ENCODE measurements around the gene IFNAR1. TPM values are rescaled to one million over a fixed set of nuclear protein-coding genes. Genes with fewer than 3 reads are reported as not detected.

Gene IFNAR1
- total and polyA plus RNA-seq, 2 of the 4 experiments (the other 2 are of a cell fraction): 7.8 to 9.9 TPM

DNA sequence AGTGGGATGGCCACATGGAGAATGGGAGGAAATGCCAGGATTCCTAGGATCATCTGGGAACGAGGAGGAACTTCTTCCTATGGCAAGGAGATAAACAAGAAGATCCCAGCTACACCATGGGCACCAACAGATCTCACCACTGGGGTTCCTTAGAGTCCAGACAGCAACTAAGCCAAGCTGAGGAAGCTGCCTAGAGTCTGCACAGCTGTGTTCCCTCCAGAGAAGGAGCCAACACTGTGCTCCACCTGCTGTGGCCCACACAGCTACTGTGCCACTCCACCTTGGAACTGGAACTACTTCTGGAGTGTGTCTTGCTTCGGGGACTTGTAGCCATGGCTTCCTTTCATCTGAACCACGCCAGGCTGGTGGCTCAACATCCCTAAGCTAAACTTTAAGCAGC, 6.0 kb downstream of the IFNAR1 start (continued):
- TF ChIP-seq, protein P1, sequence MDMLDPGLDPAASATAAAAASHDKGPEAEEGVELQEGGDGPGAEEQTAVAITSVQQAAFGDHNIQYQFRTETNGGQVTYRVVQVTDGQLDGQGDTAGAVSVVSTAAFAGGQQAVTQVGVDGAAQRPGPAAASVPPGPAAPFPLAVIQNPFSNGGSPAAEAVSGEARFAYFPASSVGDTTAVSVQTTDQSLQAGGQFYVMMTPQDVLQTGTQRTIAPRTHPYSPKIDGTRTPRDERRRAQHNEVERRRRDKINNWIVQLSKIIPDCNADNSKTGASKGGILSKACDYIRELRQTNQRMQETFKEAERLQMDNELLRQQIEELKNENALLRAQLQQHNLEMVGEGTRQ (IDR thresholded peaks at IDR 0.05; ENCODE audit: low read depth, low read length): no peak
- TF ChIP-seq FOS (IDR thresholded peaks at IDR 0.05; ENCODE audit: low read depth, low read length) (no peak), MAFK (IDR thresholded peaks at IDR 0.05; ENCODE audit: low read depth, low read length) (no peak), RFX5 (IDR thresholded peaks at IDR 0.05; ENCODE audit: low read depth, low read length) (no peak)

DNA sequence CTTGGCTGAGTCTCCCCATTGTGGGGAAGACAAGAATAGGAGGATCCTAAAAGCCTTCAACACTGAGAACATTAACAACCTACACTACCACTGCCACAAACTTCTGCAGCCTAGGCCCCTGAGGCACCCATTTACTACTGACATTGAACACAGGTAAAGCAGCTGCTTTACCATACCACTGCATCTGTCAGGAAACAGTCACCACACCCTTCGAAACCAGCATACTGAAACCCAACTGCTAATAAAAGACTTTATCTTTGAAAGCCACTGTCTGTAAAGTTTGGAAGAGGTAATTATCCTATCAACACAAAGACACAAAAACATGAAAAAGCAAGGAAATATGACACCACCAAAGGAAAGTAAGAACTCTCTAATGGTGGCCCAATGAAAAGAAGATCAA, 7.4 kb downstream of the IFNAR1 start:
- ChIA-PET CTCF (interaction anchor here (1.0 kb wide), 1 partner anchor 29 kb away, joined by 4 read pairs; no protein-coding TSS in a partner anchor), POLR2A (ENCODE audit: unreplicated experiment) (no interaction called here)
- no peak overlapping the region for H3K14ac ChIP-seq (replicated peaks; ENCODE audit: low read depth, low read length)
- no peak overlapping the region for H2AK9ac ChIP-seq (replicated peaks; ENCODE audit: low read depth, low read length, poor library complexity)
- ATAC-seq (ENCODE audit: low read depth): no peak
- H2AFZ ChIP-seq (replicated peaks; ENCODE audit: low read length, poor library complexity): no peak overlapping the region
- no peak overlapping the region for H3K4ac ChIP-seq (ENCODE audit: low read depth, low read length)
- no peak overlapping the region for H2BK15ac ChIP-seq (ENCODE audit: low read depth, low read length)
- no peaks in the 10 kb centered on the region for H3K4me1 ChIP-seq (ENCODE audit: control insufficient read depth, insufficient read depth, low read length)
- no peak overlapping the region for H2BK5ac ChIP-seq (ENCODE audit: low read depth, low read length, poor library complexity, severe bottlenecking)
- H4K8ac ChIP-seq (ENCODE audit: low read depth in 2 of 2, low read length in 2 of 2): no peak overlapping the region
- no TSS peak for BruUV-seq (replicated peaks)
- peaks cover 12% of the 10 kb centered on the region for H3K36me3 ChIP-seq (ENCODE audit: control insufficient read depth, insufficient read depth, low read length)
- H4K20me1 ChIP-seq (ENCODE audit: insufficient read depth, low read length): peaks cover 19% of the 10 kb centered on the region
- no peak for DNase-seq
- in situ Hi-C loops (cut with MboI; ENCODE audit: low sequenced_read_pairs): no loop called here
- H2BK20ac ChIP-seq (ENCODE audit: low read depth, low read length): no peak overlapping the region
- H3K9me3 ChIP-seq (ENCODE audit: control insufficient read depth, insufficient read depth, low read length): 0 out of 2 replicates have a peak, but pooled peaks cover 2% of the 10 kb centered on the region
- H2BK120ac ChIP-seq (ENCODE audit: low read depth, low read length): no peak overlapping the region
- no peaks in the 10 kb centered on the region for H3K27me3 ChIP-seq (ENCODE audit: control insufficient read depth, insufficient read depth, low read length)
- no peak overlapping the region for H3K9ac ChIP-seq (ENCODE audit: low read depth, low read length)
- no peak overlapping the region for H4K91ac ChIP-seq (ENCODE audit: insufficient read depth, low read depth, low read length)
- H3K79me1 ChIP-seq (ENCODE audit: low read depth in 1 of 2, low read length in 2 of 2): peaks cover 43 to 52% of the 10 kb centered on the region in 2 experiments
- dilution Hi-C loops (cut with HindIII; ENCODE audit: low sequenced_read_pairs, unreplicated experiment): no loop called here
- no peak overlapping the region for H2AK5ac ChIP-seq (ENCODE audit: low read depth, low read length)
- H3K4me3 ChIP-seq (ENCODE audit: insufficient read depth, low read depth, low read length): no peak overlapping the region
- no peak overlapping the region for H3K56ac ChIP-seq (ENCODE audit: extremely low read depth, insufficient read depth, low read length)
- no CpG with 5 or more reads among the region's 1 CpG for WGBS, 2 experiments (ENCODE audit: extremely low coverage in 2 of 2, insufficient read length in 1 of 2)
- intact Hi-C loops (cut with micrococcal nuclease): no loop called here
- peaks cover 8% of the 10 kb centered on the region; the same call in 1 of the 2 replicates for H3K9me1 ChIP-seq (ENCODE audit: insufficient read depth, low read length)
- no peak overlapping the region for H3K23ac ChIP-seq (ENCODE audit: low read depth, low read length)
- H3K4me2 ChIP-seq (ENCODE audit: low read depth, low read length): no peak overlapping the region
- H3K27ac ChIP-seq (ENCODE audit: insufficient read depth, low read length): no peak overlapping the region
- TF ChIP-seq NFE2L2 (IDR thresholded peaks at IDR 0.05; ENCODE audit: low read depth, low read length): no peak
- TF ChIP-seq, protein P2, sequence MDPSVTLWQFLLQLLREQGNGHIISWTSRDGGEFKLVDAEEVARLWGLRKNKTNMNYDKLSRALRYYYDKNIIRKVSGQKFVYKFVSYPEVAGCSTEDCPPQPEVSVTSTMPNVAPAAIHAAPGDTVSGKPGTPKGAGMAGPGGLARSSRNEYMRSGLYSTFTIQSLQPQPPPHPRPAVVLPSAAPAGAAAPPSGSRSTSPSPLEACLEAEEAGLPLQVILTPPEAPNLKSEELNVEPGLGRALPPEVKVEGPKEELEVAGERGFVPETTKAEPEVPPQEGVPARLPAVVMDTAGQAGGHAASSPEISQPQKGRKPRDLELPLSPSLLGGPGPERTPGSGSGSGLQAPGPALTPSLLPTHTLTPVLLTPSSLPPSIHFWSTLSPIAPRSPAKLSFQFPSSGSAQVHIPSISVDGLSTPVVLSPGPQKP (IDR thresholded peaks at IDR 0.05; ENCODE audit: borderline replicate concordance, low read depth, low read length): no peak
- TF ChIP-seq MXI1 (IDR thresholded peaks at IDR 0.05; ENCODE audit: borderline replicate concordance, low read depth, low read length): no peak
- no peak for TF ChIP-seq RFX5 (IDR thresholded peaks at IDR 0.05; ENCODE audit: low read depth, low read length)
- TF ChIP-seq CHD1 (IDR thresholded peaks at IDR 0.05; ENCODE audit: low read depth, low read length): no peak
- TF ChIP-seq CEBPB (IDR thresholded peaks at IDR 0.05; ENCODE audit: low read depth, low read length): no peak
- TF ChIP-seq POLR2A (IDR thresholded peaks at IDR 0.05; ENCODE audit: low read depth, low read length): no peak
- no peak for TF ChIP-seq BHLHE40 (IDR thresholded peaks at IDR 0.05; ENCODE audit: low read depth, low read length)
- TF ChIP-seq, protein P3, sequence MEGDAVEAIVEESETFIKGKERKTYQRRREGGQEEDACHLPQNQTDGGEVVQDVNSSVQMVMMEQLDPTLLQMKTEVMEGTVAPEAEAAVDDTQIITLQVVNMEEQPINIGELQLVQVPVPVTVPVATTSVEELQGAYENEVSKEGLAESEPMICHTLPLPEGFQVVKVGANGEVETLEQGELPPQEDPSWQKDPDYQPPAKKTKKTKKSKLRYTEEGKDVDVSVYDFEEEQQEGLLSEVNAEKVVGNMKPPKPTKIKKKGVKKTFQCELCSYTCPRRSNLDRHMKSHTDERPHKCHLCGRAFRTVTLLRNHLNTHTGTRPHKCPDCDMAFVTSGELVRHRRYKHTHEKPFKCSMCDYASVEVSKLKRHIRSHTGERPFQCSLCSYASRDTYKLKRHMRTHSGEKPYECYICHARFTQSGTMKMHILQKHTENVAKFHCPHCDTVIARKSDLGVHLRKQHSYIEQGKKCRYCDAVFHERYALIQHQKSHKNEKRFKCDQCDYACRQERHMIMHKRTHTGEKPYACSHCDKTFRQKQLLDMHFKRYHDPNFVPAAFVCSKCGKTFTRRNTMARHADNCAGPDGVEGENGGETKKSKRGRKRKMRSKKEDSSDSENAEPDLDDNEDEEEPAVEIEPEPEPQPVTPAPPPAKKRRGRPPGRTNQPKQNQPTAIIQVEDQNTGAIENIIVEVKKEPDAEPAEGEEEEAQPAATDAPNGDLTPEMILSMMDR (conservative IDR thresholded peaks at IDR 0.05; ENCODE audit: low read depth, low read length): no peak
- TF ChIP-seq MAZ (IDR thresholded peaks at IDR 0.05; ENCODE audit: borderline replicate concordance, low read depth, low read length): no peak
- no peak overlapping the region for H4K5ac ChIP-seq (ENCODE audit: low read depth, low read length)
- H3K18ac ChIP-seq (ENCODE audit: low read depth, low read length): no peak overlapping the region

Measured in IMR-90 (cell line).